Measurements from ENCODE around the gene STEEP1.

DNA sequence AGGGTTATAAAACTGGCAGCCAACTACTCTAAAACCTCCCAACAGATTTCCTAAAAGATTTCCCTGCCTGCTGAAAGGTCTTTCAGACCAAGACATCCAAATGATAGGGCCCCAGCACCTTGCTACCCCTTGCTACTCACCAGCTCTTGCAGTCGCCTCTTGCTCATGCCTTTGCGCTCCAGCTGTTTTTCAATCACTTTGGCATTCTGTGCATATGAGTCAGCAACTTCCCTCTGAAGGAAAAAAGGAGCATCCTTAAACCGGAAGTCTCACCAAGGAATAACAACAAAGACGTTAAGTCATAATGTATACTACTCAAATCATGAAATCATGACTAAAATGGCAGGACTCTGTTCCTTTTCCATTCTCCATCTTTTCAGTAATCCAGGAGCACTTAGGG is 24.0 kb downstream of the STEEP1 start:
- TF ChIP-seq, protein P1, sequence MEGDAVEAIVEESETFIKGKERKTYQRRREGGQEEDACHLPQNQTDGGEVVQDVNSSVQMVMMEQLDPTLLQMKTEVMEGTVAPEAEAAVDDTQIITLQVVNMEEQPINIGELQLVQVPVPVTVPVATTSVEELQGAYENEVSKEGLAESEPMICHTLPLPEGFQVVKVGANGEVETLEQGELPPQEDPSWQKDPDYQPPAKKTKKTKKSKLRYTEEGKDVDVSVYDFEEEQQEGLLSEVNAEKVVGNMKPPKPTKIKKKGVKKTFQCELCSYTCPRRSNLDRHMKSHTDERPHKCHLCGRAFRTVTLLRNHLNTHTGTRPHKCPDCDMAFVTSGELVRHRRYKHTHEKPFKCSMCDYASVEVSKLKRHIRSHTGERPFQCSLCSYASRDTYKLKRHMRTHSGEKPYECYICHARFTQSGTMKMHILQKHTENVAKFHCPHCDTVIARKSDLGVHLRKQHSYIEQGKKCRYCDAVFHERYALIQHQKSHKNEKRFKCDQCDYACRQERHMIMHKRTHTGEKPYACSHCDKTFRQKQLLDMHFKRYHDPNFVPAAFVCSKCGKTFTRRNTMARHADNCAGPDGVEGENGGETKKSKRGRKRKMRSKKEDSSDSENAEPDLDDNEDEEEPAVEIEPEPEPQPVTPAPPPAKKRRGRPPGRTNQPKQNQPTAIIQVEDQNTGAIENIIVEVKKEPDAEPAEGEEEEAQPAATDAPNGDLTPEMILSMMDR (IDR thresholded peaks at IDR 0.05) = no peak
- TF ChIP-seq POLR2A (IDR thresholded peaks at IDR 0.05) (no peak), EP300 (IDR thresholded peaks at IDR 0.05) (no peak), POLR2AphosphoS5 (IDR thresholded peaks at IDR 0.05) (no peak)
